GM06990 (cell line): ENCODE measurements around the gene WDFY2.

Source experiments
- DNase-seq: peaks from one replicate; pipeline ENCODE4 v3.0.0-alpha.2; 2011; ENCODE audit not compliant: insufficient read length; ENCODE audit errors: extremely low read depth
- H3K27me3 ChIP-seq: replicated peaks from 2 replicates; pipeline ENCODE4 v1.6.0; 2011; ENCODE audit warnings: low read length; ENCODE audit not compliant: control insufficient read depth, insufficient read depth
- H3K36me3 ChIP-seq: 2 replicates; pipeline ENCODE4 v1.5.1; 2011; ENCODE audit warnings: low read length; ENCODE audit not compliant: control insufficient read depth, insufficient read depth
- H3K4me3 ChIP-seq: replicated peaks from 2 replicates; pipeline ENCODE4 v1.5.1; 2011; ENCODE audit warnings: low read depth, mild to moderate bottlenecking, control low read depth, low read length
- CTCF ChIP-seq: IDR thresholded peaks from 2 replicates; pipeline ENCODE4 v1.5.1; 2011; ENCODE audit warnings: low read length, control low read depth, mild to moderate bottlenecking, inconsistent platforms; ENCODE audit not compliant: insufficient read depth, poor library complexity, severe bottlenecking

The WDFY2 gene

GRCh38 chr13:51770160-51770559 is 185.9 kb downstream of the WDFY2 start:
- Histone ChIP-seq H3K36me3 (no peaks in the 10 kb centered on the region; the same call in none of the 2 replicates), H3K4me3 (no peak overlapping the region), H3K27me3 (no peaks in the 10 kb centered on the region)
- no peak for TF ChIP-seq CTCF
- DNase-seq: no peak

- no peak for DNase-seq
- H3K36me3 ChIP-seq: no peaks in the 10 kb centered on the region; the same call in none of the 2 replicates
- no peaks in the 10 kb centered on the region for H3K27me3 ChIP-seq
- no peak for TF ChIP-seq CTCF
- no peak overlapping the region for H3K4me3 ChIP-seq
Observed at GRCh38 chr13:51770681-51771417, 186.6 kb downstream of the WDFY2 start.

GRCh38 chr13:51771418-51772104 is 187.3 kb downstream of the WDFY2 start:
- Histone ChIP-seq H3K27me3 (no peaks in the 10 kb centered on the region), H3K36me3 (no peaks in the 10 kb centered on the region; the same call in none of the 2 replicates), H3K4me3 (no peak overlapping the region)
- TF ChIP-seq CTCF: no peak
- DNase-seq: no peak

- no peak for TF ChIP-seq CTCF
- Histone ChIP-seq H3K27me3 (no peaks in the 10 kb centered on the region), H3K36me3 (no peaks in the 10 kb centered on the region; the same call in none of the 2 replicates), H3K4me3 (no peak overlapping the region)
- no peak for DNase-seq
Observed at GRCh38 chr13:51772105-51772455, 187.8 kb downstream of the WDFY2 start.

GRCh38 chr13:51772781-51773180 is 188.5 kb downstream of the WDFY2 start:
- no peaks in the 10 kb centered on the region for H3K27me3 ChIP-seq
- DNase-seq: no peak
- H3K36me3 ChIP-seq: no peaks in the 10 kb centered on the region; the same call in none of the 2 replicates
- no peak for TF ChIP-seq CTCF
- H3K4me3 ChIP-seq: no peak overlapping the region
